Measurements from ENCODE around the gene LIX1L. TPM values are rescaled to one million over a fixed set of nuclear protein-coding genes. Genes with fewer than 3 reads are reported as not detected.
"Not testable (repeated sequence)": the region's sequence is repeated elsewhere in the genome, so short reads cannot be mapped to it uniquely, and the experiment has no call there.

LIX1L gene
- total RNA-seq, 2 donors from 2014 or later = 4.2 to 9.0 TPM

GRCh38 chr1:145952903-145953302 is 4.9 kb downstream of the LIX1L start:
- intact Hi-C loops (cut with DNase I, micrococcal nuclease) = no loop called here
- no peak for ATAC-seq

GRCh38 chr1:145951526-145951925 is 6.3 kb downstream of the LIX1L start:
- intact Hi-C loops (cut with DNase I, micrococcal nuclease) = no loop called here
- ATAC-seq (no peak), DNase-seq (no peak)

More at GRCh38 chr1:145952903-145953302, 4.9 kb downstream of the LIX1L start:
- no peak for DNase-seq

GRCh38 chr1:145949219-145949618 is 8.6 kb downstream of the LIX1L start:
- no peak for ATAC-seq
- no peak for DNase-seq
- intact Hi-C loops (cut with DNase I, micrococcal nuclease) = no loop called here

GRCh38 chr1:145947551-145947950 is 10.3 kb downstream of the LIX1L start:
- no peak for DNase-seq
- ATAC-seq = no peak
- intact Hi-C loops (cut with DNase I, micrococcal nuclease) = no loop called here

- ATAC-seq (peak; percentile 78), DNase-seq (no peak)
- intact Hi-C loops (cut with DNase I, micrococcal nuclease) = no loop called here
These were observed 11.3 kb downstream of the LIX1L start for GRCh38 chr1:145946477-145946986.

- intact Hi-C loops (cut with DNase I, micrococcal nuclease) = no loop called here
- ATAC-seq (peak; percentile 75), DNase-seq (no peak)
These were observed 13.3 kb downstream of the LIX1L start for GRCh38 chr1:145944532-145944931.

GRCh38 chr1:145942871-145943270 is 14.9 kb downstream of the LIX1L start:
- ATAC-seq = no peak
- intact Hi-C loops (cut with DNase I, micrococcal nuclease) = no loop called here
- DNase-seq = no peak

GRCh38 chr1:145942405-145942804 is 15.4 kb downstream of the LIX1L start:
- DNase-seq (no peak), ATAC-seq (no peak)
- intact Hi-C loops (cut with DNase I, micrococcal nuclease) = no loop called here

- DNase-seq = no peak
- no peak for ATAC-seq
- intact Hi-C loops (cut with DNase I, micrococcal nuclease) = no loop called here
These were observed 20.4 kb downstream of the LIX1L start for GRCh38 chr1:145937436-145937835.

GRCh38 chr1:145936247-145936646 is 21.6 kb downstream of the LIX1L start:
- DNase-seq (no peak), ATAC-seq (no peak)
- intact Hi-C loops (cut with DNase I, micrococcal nuclease) = no loop called here

GRCh38 chr1:145935708-145936107 is 22.1 kb downstream of the LIX1L start:
- ATAC-seq = peak; percentile 62

GRCh38 chr1:145932522-145933009 is 25.3 kb downstream of the LIX1L start:
- DNase-seq; intact Hi-C loops (cut with DNase I, micrococcal nuclease); ATAC-seq: not testable (repeated sequence)

More at GRCh38 chr1:145935708-145936107, 22.1 kb downstream of the LIX1L start:
- DNase-seq = no peak
- intact Hi-C loops (cut with DNase I, micrococcal nuclease) = no loop called here

- DNase-seq = peak in 1 of 2 donors; percentile 41
- intact Hi-C loops (cut with DNase I, micrococcal nuclease) = no loop called here
- peak; percentile 15 for ATAC-seq
These were observed 29.7 kb downstream of the LIX1L start for GRCh38 chr1:145927916-145928643.

GRCh38 chr1:145927063-145927886 is 30.5 kb downstream of the LIX1L start, which contains the start of gene RBM8A:
TSS of gene RBM8A (minus strand) at chr1:145927484. CDS start at chr1:145927426, 58 bp downstream.
- peak; percentile 98 for ATAC-seq
- intact Hi-C loops (cut with DNase I, micrococcal nuclease) = no loop called here
- DNase-seq = peak; percentile 92 to 97

GRCh38 chr1:145926686-145927062 is 31.1 kb downstream of the LIX1L start:
- DNase-seq (no peak), ATAC-seq (peak; percentile 9)
- intact Hi-C loops (cut with DNase I, micrococcal nuclease) = no loop called here

GRCh38 chr1:145922266-145922665 is 35.6 kb downstream of the LIX1L start:
- intact Hi-C loops (cut with DNase I, micrococcal nuclease) = no loop called here
- DNase-seq (no peak), ATAC-seq (no peak)

- DNase-seq; ATAC-seq; intact Hi-C loops (cut with DNase I, micrococcal nuclease): not testable (repeated sequence)
These were observed 37.5 kb downstream of the LIX1L start for GRCh38 chr1:145920297-145920696.

- intact Hi-C loops (cut with DNase I, micrococcal nuclease) = loop anchor here in 1 of 2 donors (10.0 kb wide), 1 partner anchor 46 kb away; the partner anchor contains the start of genes ANKRD34A and POLR3GL
- ATAC-seq (peak; percentile 89), DNase-seq (peak; percentile 75 to 78)
These were observed 38.6 kb downstream of the LIX1L start for GRCh38 chr1:145918992-145919939.

Measured in left colon (tissue), 2 donors.